GM12878 (cell line): Measurements from ENCODE around the gene NCMAP. TPM values are rescaled to one million over a fixed set of nuclear protein-coding genes. Genes with fewer than 3 reads are reported as not detected.

ENCODE experiments used
- ATAC-seq: fragments of 200-7000 bp; cut with Tn5 transposase; 3 replicates; pipeline ENCODE4 v1.9.1; 2020; ENCODE audit warnings: mild to moderate bottlenecking, moderate library complexity
- BruUV-seq: library from RNA; stranded (reverse); fragments of 400-500 nt; replicated peaks from 2 replicates; lab custom pipeline; 2021; lab: Mats Ljungman, UMichigan
- CTCF ChIA-PET: fragments of 300-600 bp; sonication (Branson Sonifier 250); formaldehyde crosslinking; extraction: SDS; loops from one replicate; lab custom pipeline; 2021; ENCODE audit warnings: inconsistent platforms; lab: Yijun Ruan, JAX
- POLR2A ChIA-PET: fragments of 350-600 bp; formaldehyde crosslinking; extraction: SDS; loops from one replicate; lab custom pipeline; 2021; ENCODE audit warnings: inconsistent platforms; lab: Charles Lee
- RAD21 ChIA-PET: fragments of 300-600 bp; sonication (Branson Sonifier 250); formaldehyde crosslinking; loops from one replicate; lab custom pipeline; 2023; ENCODE audit warnings: antibody characterized with exemption; ENCODE audit not compliant: unreplicated experiment; lab: Charles Lee
- SMC1A ChIA-PET: fragments of 300-600 bp; sonication (Branson Sonifier 250); formaldehyde crosslinking; loops from one replicate; lab custom pipeline; 2023; ENCODE audit not compliant: unreplicated experiment, uncharacterized antibody; lab: Charles Lee
- DNase-seq: peaks from one replicate; pipeline ENCODE4 v3.0.0-alpha.2; 2011; ENCODE audit warnings: low read depth, low spot score
- FAIRE-seq: peaks from 3 replicates; lab custom pipeline; 2011; peaks lifted over from hg19 to GRCh38; lab: Jason Lieb, UNC
- H2AFZ ChIP-seq: 2 replicates; pipeline ENCODE4 v1.6.0; 2011; ENCODE audit warnings: low read depth, low read length, control low read depth; ENCODE audit not compliant: control insufficient read depth
- H3K27ac ChIP-seq: 2 replicates; pipeline ENCODE4 v1.5.1; 2011; ENCODE audit warnings: control low read depth; ENCODE audit not compliant: control insufficient read depth, insufficient read depth
- H3K27me3 ChIP-seq, 2 experiments: replicated peaks in 1 of 2; 2 replicates each; pipeline versions ENCODE4 v1.6.0 to v1.6.1; 2011; ENCODE audit warnings: low read length in 1 of 2; ENCODE audit not compliant: control insufficient read depth in 2 of 2, insufficient read depth in 2 of 2
- H3K36me3 ChIP-seq, 2 experiments: 2 replicates each; pipeline ENCODE4 v1.5.1; 2011; ENCODE audit warnings: low read length in 1 of 2; ENCODE audit not compliant: control insufficient read depth in 2 of 2, insufficient read depth in 2 of 2
- H3K4me1 ChIP-seq: 2 replicates; pipeline ENCODE4 v1.6.1; 2011; ENCODE audit warnings: mild to moderate bottlenecking, low read length, moderate library complexity, mixed read lengths; ENCODE audit not compliant: control insufficient read depth, insufficient read depth
- H3K4me2 ChIP-seq: 2 replicates; pipeline ENCODE4 v1.6.0; 2011; ENCODE audit warnings: control low read depth; ENCODE audit not compliant: control insufficient read depth, insufficient read depth
- H3K4me3 ChIP-seq: fragments of 200-600 bp; sonication (generic); 2 replicates; pipeline ENCODE4 v1.5.1; 2016
- H3K79me2 ChIP-seq: 2 replicates; pipeline ENCODE4 v1.6.0; 2011; ENCODE audit warnings: low read length; ENCODE audit not compliant: control insufficient read depth, insufficient read depth
- H3K9ac ChIP-seq: 2 replicates; pipeline ENCODE4 v1.8.0; 2011; ENCODE audit warnings: low read length, control low read depth, mixed read lengths; ENCODE audit not compliant: control insufficient read depth, insufficient read depth
- H3K9me3 ChIP-seq: replicated peaks from 3 replicates; pipeline ENCODE4 v1.5.1; 2011; ENCODE audit warnings: mild to moderate bottlenecking, low read length; ENCODE audit not compliant: control insufficient read depth, insufficient read depth
- H4K20me1 ChIP-seq: 2 replicates; pipeline ENCODE4 v1.6.0; 2011; ENCODE audit not compliant: control insufficient read depth, insufficient read depth
- BMI1 ChIP-seq: fragments of 450-650 bp; IDR thresholded peaks from 2 replicates; pipeline ENCODE4 v1.6.1; 2016; ENCODE audit warnings: mild to moderate bottlenecking, moderate library complexity, borderline replicate concordance
- E4F1 ChIP-seq: fragments of 450-650 bp; IDR thresholded peaks from 2 replicates; pipeline ENCODE4 v1.6.1; 2018; ENCODE audit warnings: borderline replicate concordance, mild to moderate bottlenecking; ENCODE audit not compliant: partially characterized antibody
- EZH2 ChIP-seq: IDR thresholded peaks from 2 replicates; pipeline ENCODE4 v1.6.1; 2012; ENCODE audit warnings: low read depth, mild to moderate bottlenecking, control low read depth, inconsistent platforms, low read length, borderline replicate concordance; ENCODE audit not compliant: control insufficient read depth
- GABPA ChIP-seq: IDR thresholded peaks from 2 replicates; pipeline ENCODE4 v1.6.1; 2014; ENCODE audit warnings: antibody characterized with exemption, low read depth, mild to moderate bottlenecking, inconsistent platforms
- GATAD2B ChIP-seq: fragments of 450-650 bp; conservative IDR thresholded peaks from 2 replicates; pipeline ENCODE4 v1.6.1; 2017; ENCODE audit warnings: low read depth, mild to moderate bottlenecking, moderate library complexity
- HDGF ChIP-seq: fragments of 450-650 bp; IDR thresholded peaks from 2 replicates; pipeline ENCODE4 v1.6.1; 2016; ENCODE audit warnings: antibody characterized with exemption
- JUND ChIP-seq: IDR thresholded peaks from 2 replicates; pipeline ENCODE4 v1.6.1; 2012; ENCODE audit warnings: low read depth, mild to moderate bottlenecking, low read length, improper control_type of control experiment, moderate library complexity
- MEF2B ChIP-seq: fragments of 450-650 bp; IDR thresholded peaks from 2 replicates; pipeline ENCODE4 v1.6.1; 2018; ENCODE audit warnings: mild to moderate bottlenecking, moderate library complexity; ENCODE audit not compliant: partially characterized antibody, poor library complexity, severe bottlenecking
- NR2F1 ChIP-seq: fragments of 450-650 bp; conservative IDR thresholded peaks from 2 replicates; pipeline ENCODE4 v1.6.1; 2017; ENCODE audit warnings: mild to moderate bottlenecking
- POLR2AphosphoS5 ChIP-seq: IDR thresholded peaks from 2 replicates; pipeline ENCODE4 v1.6.1; 2011; ENCODE audit warnings: mild to moderate bottlenecking, low read length, inconsistent platforms
- RELA ChIP-seq: fragments of 450-650 bp; IDR thresholded peaks from 2 replicates; pipeline ENCODE4 v1.8.0; 2014; ENCODE audit warnings: borderline replicate concordance; ENCODE audit not compliant: partially characterized antibody
- RUNX3 ChIP-seq: IDR thresholded peaks from 2 replicates; pipeline ENCODE4 v1.6.1; 2012; ENCODE audit warnings: low read length, inconsistent platforms
- SREBF2 ChIP-seq: IDR thresholded peaks from 2 replicates; pipeline ENCODE4 v1.6.1; 2012; ENCODE audit warnings: mild to moderate bottlenecking, low read length
- SUZ12 ChIP-seq: fragments of 200-600 bp; sonication (generic); IDR thresholded peaks from one replicate; pipeline ENCODE4 v1.6.1; 2018; ENCODE audit warnings: antibody characterized with exemption, mild to moderate bottlenecking; ENCODE audit not compliant: unreplicated experiment
- ZSCAN29 ChIP-seq: fragments of 450-650 bp; IDR thresholded peaks from 2 replicates; pipeline ENCODE4 v1.6.1; 2017; ENCODE audit warnings: mild to moderate bottlenecking, moderate library complexity
- WGBS: methylation state at CpG from one replicate; pipeline ENCODE4 v1.1.6; 2016; ENCODE audit warnings: low lambda C conversion rate; ENCODE audit not compliant: insufficient replicate concordance, insufficient coverage; ENCODE audit errors: missing lambda C conversion rate; 5-methylcytosine and 5-hydroxymethylcytosine counted together
- in situ Hi-C: fragments of 300-500 bp; cut with MboI; formaldehyde crosslinking; loops from 9 replicates; pipeline ENCODE4 v1.14.3; 2018; ENCODE audit warnings: mixed read lengths
- intact Hi-C: fragments of 100-400 bp; cut with micrococcal nuclease; formaldehyde crosslinking; loops from one replicate; pipeline ENCODE4 v1.14.2; 2022; ENCODE audit not compliant: unreplicated experiment
- polyA plus RNA-seq, 11 experiments: library from polyadenylated mRNA; depleted of rRNA in 4 of 11; unstranded in 6 of 11; stranded (reverse) in 5 of 11; fragments of >200 nt; fragmentation: Nextera tagmentation in 4 of 11; fragmentation: Illumina TruSeq in 1 of 11; extraction: Ambion mirVana in 4 of 11; extraction: Trizol in 1 of 11; gene quantifications; 1 replicate in 1 of 11; 2 replicates in 10 of 11; pipeline versions ENCODE4 v1.2.1 to v1.2.3, GENCODE V29; 2011 to 2016; ENCODE audit warnings: inconsistent platforms in 2 of 11, missing spikeins in 2 of 11, low read depth in 1 of 11
- total RNA-seq, 4 experiments: library from RNA; depleted of rRNA in 3 of 4; stranded (reverse); fragments of >200 nt in 3 of 4; fragmentation: Illumina TruSeq in 1 of 4; extraction: Trizol in 1 of 4; gene quantifications; 2 replicates each; pipeline versions ENCODE4 v1.2.1 to v1.2.3, GENCODE V29; 2013 to 2021

NCMAP gene
- total and polyA plus RNA-seq, 10 of the 15 experiments (the other 5 are each of a cell fraction or from before 2014, with no cell fraction given) = not detected

- in situ Hi-C loops (no loop called here), intact Hi-C loops (no loop called here)
- no peaks in the 10 kb centered on the region for H3K36me3 ChIP-seq
- no peaks in the 10 kb centered on the region for H3K79me2 ChIP-seq
- WGBS = 57% methylated on average over 5 of the region's 5 CpGs
- RAD21 ChIA-PET = no interaction called here
- FAIRE-seq (no peak), DNase-seq (no peak), ATAC-seq (no peak)
- peaks cover 1 to 7% of the 10 kb centered on the region in 2 experiments; a peak in 2 of 4 replicates for H3K27me3 ChIP-seq
- BruUV-seq = no TSS peak
- SMC1A ChIA-PET = no interaction called here
- no peak overlapping the region for H3K9ac ChIP-seq
- CTCF ChIA-PET = interaction anchor here (0.6 to 0.9 kb wide), 2 partner anchors 34 to 185 kb away, joined by 3 read pairs; no protein-coding TSS in a partner anchor
- H4K20me1 ChIP-seq = no peaks in the 10 kb centered on the region
- H2AFZ ChIP-seq = no peak overlapping the region
- no peaks in the 10 kb centered on the region for H3K4me1 ChIP-seq
- H3K27ac ChIP-seq = no peak overlapping the region
- no peak overlapping the region for H3K4me3 ChIP-seq
- no peak overlapping the region for H3K4me2 ChIP-seq
- no peaks in the 10 kb centered on the region for H3K9me3 ChIP-seq
- TF ChIP-seq GABPA = no peak
- TF ChIP-seq POLR2AphosphoS5 = no peak
- TF ChIP-seq E4F1 = no peak
- TF ChIP-seq BMI1 = no peak
- TF ChIP-seq, all 136 proteins: peak for 0
- POLR2A ChIA-PET = no interaction called here
Observed at GRCh38 chr1:24620678-24621077, 64.8 kb downstream of the NCMAP start.

GRCh38 chr1:24621121-24621520 is 65.2 kb downstream of the NCMAP start:
- ChIA-PET SMC1A (interaction anchor here (0.8 kb wide), 1 partner anchor 449 kb away, joined by 3 read pairs; no protein-coding TSS in a partner anchor), RAD21 (no interaction called here), POLR2A (no interaction called here), CTCF (interaction anchor here (0.6 to 0.9 kb wide), 3 partner anchors 34 to 210 kb away, joined by 3 read pairs; no protein-coding TSS in a partner anchor)
- ATAC-seq (no peak), FAIRE-seq (peak; percentile 49), DNase-seq (no peak)
- Histone ChIP-seq H3K4me2 (no peak overlapping the region), H3K79me2 (no peaks in the 10 kb centered on the region), H3K36me3 (no peaks in the 10 kb centered on the region), H3K9ac (no peak overlapping the region), H3K9me3 (no peaks in the 10 kb centered on the region), H3K4me1 (no peaks in the 10 kb centered on the region), H3K27ac (no peak overlapping the region), H3K27me3 (peaks cover 1 to 4% of the 10 kb centered on the region in 2 experiments; a peak in 2 of 4 replicates), H3K4me3 (no peak overlapping the region), H4K20me1 (no peaks in the 10 kb centered on the region), H2AFZ (no peak overlapping the region)
- 42% methylated on average over 5 of the region's 5 CpGs for WGBS
- BruUV-seq = no TSS peak
- intact Hi-C loops (no loop called here), in situ Hi-C loops (no loop called here)
- no peak for TF ChIP-seq HDGF
- no peak for TF ChIP-seq NR2F1
- TF ChIP-seq MEF2B = no peak
- no peak for TF ChIP-seq POLR2AphosphoS5
- TF ChIP-seq SREBF2 = no peak
- no peak for TF ChIP-seq GABPA
- TF ChIP-seq EZH2 = no peak
- TF ChIP-seq GATAD2B = no peak
- no peak for TF ChIP-seq JUND
- TF ChIP-seq RELA = no peak
- no peak for TF ChIP-seq SUZ12
- no peak for TF ChIP-seq RUNX3
- no peak for TF ChIP-seq ZSCAN29
- TF ChIP-seq BMI1 = no peak
